Measurements from ENCODE around the gene ZBTB20.

The ZBTB20 gene

GRCh38 chr3:114666623-114667022 is 480.5 kb downstream of the ZBTB20 start:
- TF ChIP-seq CTCF (conservative IDR thresholded peaks at IDR 0.05; ENCODE audit: low read depth): no peak
- ChIA-PET POLR2A (ENCODE audit: low non-redundant PET) (no interaction called here), CTCF (no interaction called here)
- no peak overlapping the region for H3K27ac ChIP-seq
- DNase-seq (ENCODE audit: low spot score): no peak

DNA sequence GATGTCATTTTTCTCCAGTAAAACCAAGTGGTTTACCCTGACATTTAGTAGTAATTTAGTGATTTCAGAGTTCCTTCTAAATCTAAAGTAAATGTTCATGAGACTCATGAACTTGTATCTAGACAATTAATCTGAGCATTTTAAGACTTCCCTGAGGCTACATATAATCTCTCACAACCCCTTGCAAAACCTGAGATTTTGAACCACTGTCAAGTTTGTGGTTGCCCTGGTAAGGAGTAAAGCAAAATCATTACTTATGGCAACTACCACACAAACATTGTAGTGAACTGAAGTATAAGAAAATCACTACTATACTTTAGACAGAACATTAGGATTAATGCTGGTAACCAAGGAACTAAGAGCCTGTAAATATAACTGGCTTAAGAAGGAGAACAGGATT is 483.1 kb downstream of the ZBTB20 start:
- POLR2A ChIA-PET (ENCODE audit: low non-redundant PET): no interaction called here
- H3K27ac ChIP-seq: no peak overlapping the region
- CTCF ChIA-PET: no interaction called here
- TF ChIP-seq CTCF (conservative IDR thresholded peaks at IDR 0.05; ENCODE audit: low read depth): no peak
- no peak for DNase-seq (ENCODE audit: low spot score)

GRCh38 chr3:114660808-114661207 is 486.3 kb downstream of the ZBTB20 start:
- POLR2A ChIA-PET (ENCODE audit: low non-redundant PET): no interaction called here
- H3K27ac ChIP-seq: no peak overlapping the region
- TF ChIP-seq CTCF (conservative IDR thresholded peaks at IDR 0.05; ENCODE audit: low read depth): no peak
- no peak for DNase-seq (ENCODE audit: low spot score)
- CTCF ChIA-PET: no interaction called here

DNA sequence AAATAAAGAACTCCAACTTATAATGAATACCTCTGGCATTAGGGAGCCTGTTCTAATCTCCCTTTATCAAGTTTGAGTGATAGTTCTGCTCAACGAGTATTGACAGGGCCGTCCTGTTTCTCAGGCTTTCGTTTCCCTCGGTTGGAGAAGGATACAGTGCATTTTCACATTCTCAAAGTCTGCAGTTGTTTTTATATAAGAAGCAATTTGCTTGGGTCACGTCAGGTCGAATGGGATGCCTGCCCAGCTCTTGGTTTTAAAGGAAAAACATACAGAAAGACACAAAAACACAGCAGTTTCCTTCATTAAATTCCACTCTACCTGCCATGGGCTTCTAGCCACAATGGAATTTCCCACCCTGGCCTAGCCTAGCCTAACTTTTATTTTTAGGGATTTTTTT is 487.0 kb downstream of the ZBTB20 start:
- ChIA-PET POLR2A (ENCODE audit: low non-redundant PET) (no interaction called here), CTCF (no interaction called here)
- no peak overlapping the region for H3K27ac ChIP-seq
- TF ChIP-seq CTCF (conservative IDR thresholded peaks at IDR 0.05; ENCODE audit: low read depth): no peak
- DNase-seq (ENCODE audit: low spot score): no peak

GRCh38 chr3:114659109-114660061 is 487.7 kb downstream of the ZBTB20 start:
- no peak for DNase-seq (ENCODE audit: low spot score)
- ChIA-PET POLR2A (ENCODE audit: low non-redundant PET) (no interaction called here), CTCF (interaction anchor here (0.5 kb wide), 1 partner anchor 1543 kb away, joined by 3 read pairs; no protein-coding TSS in a partner anchor)
- no peak for TF ChIP-seq CTCF (conservative IDR thresholded peaks at IDR 0.05; ENCODE audit: low read depth)
- no peak overlapping the region for H3K27ac ChIP-seq

DNA sequence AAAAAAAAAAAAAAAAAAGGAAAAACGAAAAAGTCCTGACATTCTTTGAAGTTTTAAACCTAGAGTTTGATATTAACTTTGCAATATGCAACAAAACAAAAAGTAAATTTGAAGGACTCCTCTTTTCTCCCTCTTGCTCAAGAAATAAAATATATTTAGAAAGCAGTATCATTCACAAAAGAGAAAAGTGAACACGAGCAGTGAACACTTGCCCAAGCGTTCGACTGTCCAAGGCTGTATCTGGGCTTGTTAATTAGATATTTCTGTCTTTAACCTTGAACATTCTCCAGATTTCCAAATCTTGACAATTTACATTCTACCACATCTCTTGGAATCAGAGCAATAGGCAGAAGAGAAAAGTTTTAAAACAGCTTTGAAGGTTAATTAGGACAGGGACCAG is 495.5 kb downstream of the ZBTB20 start:
- TF ChIP-seq CTCF (conservative IDR thresholded peaks at IDR 0.05; ENCODE audit: low read depth): no peak
- ChIA-PET CTCF (interaction anchor here (0.7 kb wide), 1 partner anchor 53 kb away, joined by 8 read pairs; no protein-coding TSS in a partner anchor), POLR2A (ENCODE audit: low non-redundant PET) (no interaction called here)
- no peak overlapping the region for H3K27ac ChIP-seq
- DNase-seq (ENCODE audit: low spot score): no peak

All from RWPE1 (cell line).